Trophoblast cell (in vitro differentiated cells and primary cell): ENCODE measurements around the gene PPP1CC.

Experiments
- DNase-seq, 2 donors: peaks; one replicate each; pipeline ENCODE4 v3.0.0-alpha.2; 2016
- H2AFZ ChIP-seq: 2 replicates; pipeline ENCODE4 v1.6.1; 2013; ENCODE audit warnings: low read length, moderate library complexity, mild to moderate bottlenecking; ENCODE audit not compliant: insufficient read depth, poor library complexity
- H2AK5ac ChIP-seq: 2 replicates; pipeline ENCODE4 v1.6.1; 2013; ENCODE audit warnings: mild to moderate bottlenecking, low read length
- H2BK120ac ChIP-seq: 2 replicates; pipeline ENCODE4 v1.6.1; 2013; ENCODE audit warnings: low read length, mild to moderate bottlenecking, moderate library complexity; ENCODE audit not compliant: insufficient read depth, poor library complexity
- H2BK12ac ChIP-seq: 2 replicates; pipeline ENCODE4 v1.6.1; 2013; ENCODE audit warnings: mild to moderate bottlenecking, low read length, moderate library complexity
- H2BK5ac ChIP-seq: 2 replicates; pipeline ENCODE4 v1.6.1; 2013; ENCODE audit warnings: low read length, low read depth, moderate library complexity, mild to moderate bottlenecking; ENCODE audit not compliant: poor library complexity
- H3K14ac ChIP-seq: 2 replicates; pipeline ENCODE4 v1.6.1; 2013; ENCODE audit warnings: mild to moderate bottlenecking, low read length
- H3K18ac ChIP-seq: 2 replicates; pipeline ENCODE4 v1.6.1; 2013; ENCODE audit warnings: mild to moderate bottlenecking, low read length
- H3K23ac ChIP-seq: 2 replicates; pipeline ENCODE4 v1.6.1; 2013; ENCODE audit warnings: low read length
- H3K27ac ChIP-seq: 2 replicates; pipeline ENCODE4 v1.5.1; 2013; ENCODE audit warnings: low read depth, mild to moderate bottlenecking, inconsistent platforms, low read length, moderate library complexity
- H3K27me3 ChIP-seq: 2 replicates; pipeline ENCODE4 v1.6.1; 2013; ENCODE audit warnings: inconsistent platforms, mild to moderate bottlenecking, low read length, moderate library complexity; ENCODE audit not compliant: insufficient read depth
- H3K36me3 ChIP-seq, 2 experiments: 1 replicate in 1 of 2; 2 replicates in 1 of 2; pipeline ENCODE4 v1.6.1; 2013; ENCODE audit warnings: low read length in 2 of 2, mild to moderate bottlenecking in 2 of 2, moderate library complexity in 1 of 2; ENCODE audit not compliant: insufficient read depth in 2 of 2, control insufficient read depth in 1 of 2
- H3K4ac ChIP-seq: 2 replicates; pipeline ENCODE4 v1.6.1; 2013; ENCODE audit warnings: low read depth, mild to moderate bottlenecking, low read length, moderate library complexity
- H3K4me1 ChIP-seq, 2 experiments: 1 replicate in 1 of 2; 2 replicates in 1 of 2; pipeline ENCODE4 v1.6.1; 2013; ENCODE audit warnings: low read length in 2 of 2, mild to moderate bottlenecking in 2 of 2, moderate library complexity in 1 of 2; ENCODE audit not compliant: insufficient read depth in 2 of 2, control insufficient read depth in 1 of 2
- H3K4me2 ChIP-seq: 2 replicates; pipeline ENCODE4 v1.6.1; 2013; ENCODE audit warnings: inconsistent platforms, mild to moderate bottlenecking, low read length, moderate library complexity
- H3K4me3 ChIP-seq: 2 replicates; pipeline ENCODE4 v1.5.1; 2013; ENCODE audit warnings: mild to moderate bottlenecking, low read depth, low read length, inconsistent platforms
- H3K79me1 ChIP-seq: one replicate; pipeline ENCODE4 v1.6.1; 2013; ENCODE audit warnings: low read length
- H3K79me2 ChIP-seq: 2 replicates; pipeline ENCODE4 v1.6.1; 2013; ENCODE audit warnings: low read length, mild to moderate bottlenecking; ENCODE audit not compliant: control insufficient read depth, insufficient read depth, poor library complexity
- H3K9ac ChIP-seq: 2 replicates; pipeline ENCODE4 v1.6.1; 2013; ENCODE audit warnings: mild to moderate bottlenecking, low read length
- H3K9me3 ChIP-seq: 2 replicates; pipeline ENCODE4 v1.6.1; 2013; ENCODE audit warnings: low read depth, mild to moderate bottlenecking, control low read depth, inconsistent platforms, low read length; ENCODE audit not compliant: insufficient read depth
- H4K12ac ChIP-seq: 2 replicates; pipeline ENCODE4 v1.6.1; 2013; ENCODE audit warnings: low read depth, mild to moderate bottlenecking, low read length, moderate library complexity
- H4K8ac ChIP-seq: 2 replicates; pipeline ENCODE4 v1.6.1; 2013; ENCODE audit warnings: low read depth, mild to moderate bottlenecking, low read length, moderate library complexity
- H4K91ac ChIP-seq: one replicate; pipeline ENCODE4 v1.6.1; 2013; ENCODE audit warnings: low read depth, mild to moderate bottlenecking, low read length, moderate library complexity
- WGBS: extraction: QIAGEN DNeasy Blood & Tissue Kit; methylation state at CpG from one replicate; pipeline ENCODE4 v1.1.7; 2013; ENCODE audit warnings: missing lambda C conversion rate; ENCODE audit not compliant: insufficient read length, insufficient coverage; ENCODE audit errors: extremely low coverage; 5-methylcytosine and 5-hydroxymethylcytosine counted together

The PPP1CC gene

GRCh38 chr12:110708917-110709316, 33.8 kb downstream of the PPP1CC start:
- H3K4ac ChIP-seq: no peak overlapping the region
- H3K79me2 ChIP-seq: no peaks in the 10 kb centered on the region
- H3K4me1 ChIP-seq: no peaks in the 10 kb centered on the region
- H2AK5ac ChIP-seq: no peak overlapping the region
- no peak overlapping the region for H3K18ac ChIP-seq
- H3K79me1 ChIP-seq: no peaks in the 10 kb centered on the region
- no peak overlapping the region for H3K23ac ChIP-seq
- no peak overlapping the region for H2AFZ ChIP-seq
- no peak overlapping the region for H3K9ac ChIP-seq
- H3K9me3 ChIP-seq: no peaks in the 10 kb centered on the region
- no peak overlapping the region for H4K91ac ChIP-seq
- H2BK5ac ChIP-seq: no peak overlapping the region
- no peaks in the 10 kb centered on the region for H3K27me3 ChIP-seq
- no CpG with 5 or more reads among the region's 4 CpGs for WGBS
- H4K12ac ChIP-seq: no peak overlapping the region
- H3K27ac ChIP-seq: no peak overlapping the region
- H2BK120ac ChIP-seq: no peak overlapping the region
- no peak overlapping the region for H3K4me3 ChIP-seq
- H3K36me3 ChIP-seq: no peaks in the 10 kb centered on the region
- no peak overlapping the region for H3K14ac ChIP-seq
- H4K8ac ChIP-seq: no peak overlapping the region
- no peak overlapping the region for H3K4me2 ChIP-seq
- H2BK12ac ChIP-seq: no peak overlapping the region
- no peak for DNase-seq

GRCh38 chr12:110705309-110705708, 37.4 kb downstream of the PPP1CC start:
- H3K9me3 ChIP-seq: no peaks in the 10 kb centered on the region

GRCh38 chr12:110704750-110705149, 37.9 kb downstream of the PPP1CC start:
- H3K23ac ChIP-seq: no peak overlapping the region
- no peak overlapping the region for H3K27ac ChIP-seq
- H3K18ac ChIP-seq: no peak overlapping the region
- no peak overlapping the region for H2AK5ac ChIP-seq
- DNase-seq: peak; percentile 30 to 59
- H3K9ac ChIP-seq: no peak overlapping the region
- H2BK12ac ChIP-seq: no peak overlapping the region
- no peaks in the 10 kb centered on the region for H3K27me3 ChIP-seq
- H3K9me3 ChIP-seq: no peaks in the 10 kb centered on the region
- H3K4ac ChIP-seq: no peak overlapping the region
- H3K4me1 ChIP-seq: no peaks in the 10 kb centered on the region
- H3K4me2 ChIP-seq: no peak overlapping the region
- no peak overlapping the region for H4K12ac ChIP-seq
- WGBS: no CpG with 5 or more reads among the region's 5 CpGs
- no peaks in the 10 kb centered on the region for H3K79me2 ChIP-seq
- H3K4me3 ChIP-seq: no peak overlapping the region
- H2AFZ ChIP-seq: no peak overlapping the region
- H3K36me3 ChIP-seq: no peaks in the 10 kb centered on the region
- no peak overlapping the region for H2BK5ac ChIP-seq
- no peak overlapping the region for H3K14ac ChIP-seq
- H4K91ac ChIP-seq: no peak overlapping the region
- H2BK120ac ChIP-seq: no peak overlapping the region
- H4K8ac ChIP-seq: no peak overlapping the region
- H3K79me1 ChIP-seq: no peaks in the 10 kb centered on the region

More at GRCh38 chr12:110705309-110705708, 37.4 kb downstream of the PPP1CC start:
- Histone ChIP-seq H3K4me3 (no peak overlapping the region), H3K27ac (no peak overlapping the region), H3K79me1 (no peaks in the 10 kb centered on the region), H2BK12ac (no peak overlapping the region), H3K36me3 (no peaks in the 10 kb centered on the region), H3K27me3 (no peaks in the 10 kb centered on the region), H3K4me1 (no peaks in the 10 kb centered on the region), H4K91ac (no peak overlapping the region), H3K9ac (no peak overlapping the region), H2BK5ac (no peak overlapping the region), H3K14ac (no peak overlapping the region), H3K79me2 (no peaks in the 10 kb centered on the region), H2AK5ac (no peak overlapping the region), H3K23ac (no peak overlapping the region), H3K4ac (no peak overlapping the region), H2BK120ac (no peak overlapping the region), H2AFZ (no peak overlapping the region), H4K8ac (no peak overlapping the region), H3K4me2 (no peak overlapping the region), H4K12ac (no peak overlapping the region), H3K18ac (no peak overlapping the region)
- no CpG with 5 or more reads among the region's 3 CpGs for WGBS
- no peak for DNase-seq

GRCh38 chr12:110704231-110704630, 38.5 kb downstream of the PPP1CC start:
- Histone ChIP-seq H2BK5ac (no peak overlapping the region), H3K18ac (no peak overlapping the region), H3K9me3 (no peaks in the 10 kb centered on the region), H4K8ac (no peak overlapping the region), H2AFZ (no peak overlapping the region), H3K79me1 (no peaks in the 10 kb centered on the region), H3K27me3 (no peaks in the 10 kb centered on the region), H4K91ac (no peak overlapping the region), H3K14ac (no peak overlapping the region), H4K12ac (no peak overlapping the region), H3K79me2 (no peaks in the 10 kb centered on the region), H2BK12ac (no peak overlapping the region), H3K4me3 (no peak overlapping the region), H3K36me3 (no peaks in the 10 kb centered on the region), H2BK120ac (no peak overlapping the region), H3K4me2 (no peak overlapping the region), H3K4me1 (no peaks in the 10 kb centered on the region), H3K4ac (no peak overlapping the region), H3K23ac (no peak overlapping the region), H2AK5ac (no peak overlapping the region), H3K27ac (no peak overlapping the region), H3K9ac (no peak overlapping the region)
- DNase-seq: peak; percentile 87 to 92
- no CpG with 5 or more reads among the region's 5 CpGs for WGBS
